Cortex of kidney (tissue), 1 donor: ENCODE measurements around the gene EDC3.

Source experiments
- DNase-seq: peaks from one replicate; lab custom pipeline; 2025; lab: John Stamatoyannopoulos, UW

Gene EDC3

GRCh38 chr15:74584204-74584603 lies 111.6 kb downstream of the EDC3 start:
- no peak for DNase-seq
